K562 (cell line): ENCODE data around the gene ARHGEF12. TPM values are rescaled to one million over a fixed set of nuclear protein-coding genes. Genes with fewer than 3 reads are reported as not detected.

Experiments used
- GABPA ChIP-seq: fragments of 200-800 bp; sonication (Bioruptor generic); conservative IDR thresholded peaks from 2 replicates; pipeline ENCODE4 v1.6.1; 2016; ENCODE audit warnings: low read depth, missing genetic modification characterization, missing compliant biosample characterization
- GATA2 ChIP-seq: sonication (generic); formaldehyde crosslinking; IDR thresholded peaks from 2 replicates; pipeline ENCODE4 v1.4.0; 2020; ENCODE audit warnings: mild to moderate bottlenecking, missing genetic modification reagents
- MEIS2 ChIP-seq: fragments of 450-650 bp; IDR thresholded peaks from 2 replicates; pipeline ENCODE4 v1.6.1; 2014; ENCODE audit warnings: mild to moderate bottlenecking; ENCODE audit not compliant: partially characterized antibody
- NFIX ChIP-seq: fragments of 250-450 bp; sonication (Bioruptor Pico); IDR thresholded peaks from 2 replicates; pipeline ENCODE4 v1.4.0; 2020; ENCODE audit warnings: low read depth, mild to moderate bottlenecking, moderate library complexity
- NFXL1 ChIP-seq: fragments of 450-650 bp; formaldehyde crosslinking; IDR thresholded peaks from 2 replicates; pipeline ENCODE4 v1.4.0; 2021; ENCODE audit warnings: mild to moderate bottlenecking
- ZNF280B ChIP-seq: fragments of 250-450 bp; sonication (Bioruptor Pico); IDR thresholded peaks from 2 replicates; pipeline ENCODE4 v1.5.1; 2021; ENCODE audit warnings: mild to moderate bottlenecking
- ZNF589 ChIP-seq: fragments of 200-800 bp; sonication (Bioruptor generic); IDR thresholded peaks from 2 replicates; pipeline ENCODE4 v1.6.1; 2016; ENCODE audit warnings: low read depth, missing genetic modification characterization, missing compliant biosample characterization
- polyA plus RNA-seq, 8 experiments: library from polyadenylated mRNA; depleted of rRNA in 4 of 8; stranded (reverse) in 5 of 8; unstranded in 3 of 8; fragments of >200 nt; fragmentation: Nextera tagmentation in 2 of 8; fragmentation: Illumina TruSeq in 1 of 8; extraction: Ambion mirVana in 2 of 8; extraction: Trizol in 1 of 8; gene quantifications; 2 replicates each; pipeline versions ENCODE4 v1.2.1 to v1.2.3, GENCODE V29; 2011 to 2014; ENCODE audit warnings: inconsistent platforms in 1 of 8, missing spikeins in 1 of 8
- total RNA-seq, 7 experiments: library from RNA; depleted of rRNA in 6 of 7; stranded (reverse); fragments of >200 nt in 6 of 7; fragmentation: Illumina TruSeq in 2 of 7; extraction: Trizol in 2 of 7; gene quantifications; 2 replicates each; pipeline versions ENCODE4 v1.2.1 to v1.2.3, GENCODE V29; 2011 to 2021; ENCODE audit warnings: low replicate concordance in 1 of 7
- TF ChIP-seq, protein P1 (sequence below): fragments of 250-450 bp; sonication (Bioruptor Pico); IDR thresholded peaks from 2 replicates; pipeline ENCODE4 v1.5.0; 2021
- TF ChIP-seq, protein P2 (sequence below): sonication (generic); formaldehyde crosslinking; IDR thresholded peaks from 2 replicates; pipeline ENCODE4 v1.8.1; 2023; ENCODE audit warnings: missing genetic modification reagents, mild to moderate bottlenecking, borderline replicate concordance
- TF ChIP-seq, protein P3 (sequence below): fragments of 250-450 bp; sonication (Bioruptor Pico); IDR thresholded peaks from 2 replicates; pipeline ENCODE4 v1.4.0; 2020; ENCODE audit warnings: mild to moderate bottlenecking, moderate library complexity

ARHGEF12 gene
- total and polyA plus RNA-seq, 9 of the 15 experiments (the other 6 are each of a cell fraction or from before 2014, with no cell fraction given), result 3.5 to 51.7 (median 29.5) TPM

DNA sequence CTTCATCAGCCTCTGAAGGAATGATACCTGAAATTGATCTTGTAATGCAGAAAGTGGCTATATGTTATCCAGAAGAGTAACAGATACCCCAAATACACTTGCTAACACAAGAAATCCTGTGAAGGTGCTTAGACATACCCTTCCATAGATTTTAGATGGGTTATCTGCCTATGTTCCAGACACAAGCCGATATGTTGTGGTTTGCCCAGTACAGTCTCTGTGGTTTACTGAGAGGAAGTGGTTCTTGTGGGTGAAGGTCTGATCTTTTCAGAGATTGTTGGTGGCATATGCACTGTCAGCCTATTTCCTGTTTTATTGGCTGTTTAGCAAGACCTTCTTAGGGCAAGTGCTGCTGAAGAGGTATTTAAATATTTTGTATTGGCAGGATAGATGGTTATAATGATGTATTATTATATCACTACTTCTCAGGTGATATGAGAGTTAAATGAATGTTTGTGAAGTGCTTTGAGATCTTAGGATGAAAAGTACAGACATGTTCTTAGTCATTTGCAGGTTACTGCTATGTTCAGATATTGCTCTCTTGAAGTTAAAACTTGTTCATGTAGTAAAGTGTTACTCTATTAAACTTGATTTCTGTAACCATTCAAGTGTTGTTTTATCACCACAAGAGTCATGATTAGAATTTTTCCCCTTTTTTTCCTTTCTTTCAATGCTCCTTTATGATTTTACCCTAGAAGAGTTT lies 8.2 kb downstream of the ARHGEF12 start (continued):
- TF ChIP-seq, protein P1, sequence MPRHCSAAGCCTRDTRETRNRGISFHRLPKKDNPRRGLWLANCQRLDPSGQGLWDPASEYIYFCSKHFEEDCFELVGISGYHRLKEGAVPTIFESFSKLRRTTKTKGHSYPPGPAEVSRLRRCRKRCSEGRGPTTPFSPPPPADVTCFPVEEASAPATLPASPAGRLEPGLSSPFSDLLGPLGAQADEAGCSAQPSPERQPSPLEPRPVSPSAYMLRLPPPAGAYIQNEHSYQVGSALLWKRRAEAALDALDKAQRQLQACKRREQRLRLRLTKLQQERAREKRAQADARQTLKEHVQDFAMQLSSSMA (CRISPR knock-in tag), result no peak
- TF ChIP-seq NFIX (CRISPR knock-in tag) (no peak), NFXL1 (CRISPR knock-in tag) (no peak), ZNF280B (CRISPR knock-in tag) (no peak), GABPA (tag) (peak; percentile 79), MEIS2 (peak; percentile 23), ZNF589 (CRISPR knock-in tag) (0 out of 2 replicates have a peak, but pooled peaks have one; percentile 9), GATA2 (peak; percentile 62)
- TF ChIP-seq, protein P2, sequence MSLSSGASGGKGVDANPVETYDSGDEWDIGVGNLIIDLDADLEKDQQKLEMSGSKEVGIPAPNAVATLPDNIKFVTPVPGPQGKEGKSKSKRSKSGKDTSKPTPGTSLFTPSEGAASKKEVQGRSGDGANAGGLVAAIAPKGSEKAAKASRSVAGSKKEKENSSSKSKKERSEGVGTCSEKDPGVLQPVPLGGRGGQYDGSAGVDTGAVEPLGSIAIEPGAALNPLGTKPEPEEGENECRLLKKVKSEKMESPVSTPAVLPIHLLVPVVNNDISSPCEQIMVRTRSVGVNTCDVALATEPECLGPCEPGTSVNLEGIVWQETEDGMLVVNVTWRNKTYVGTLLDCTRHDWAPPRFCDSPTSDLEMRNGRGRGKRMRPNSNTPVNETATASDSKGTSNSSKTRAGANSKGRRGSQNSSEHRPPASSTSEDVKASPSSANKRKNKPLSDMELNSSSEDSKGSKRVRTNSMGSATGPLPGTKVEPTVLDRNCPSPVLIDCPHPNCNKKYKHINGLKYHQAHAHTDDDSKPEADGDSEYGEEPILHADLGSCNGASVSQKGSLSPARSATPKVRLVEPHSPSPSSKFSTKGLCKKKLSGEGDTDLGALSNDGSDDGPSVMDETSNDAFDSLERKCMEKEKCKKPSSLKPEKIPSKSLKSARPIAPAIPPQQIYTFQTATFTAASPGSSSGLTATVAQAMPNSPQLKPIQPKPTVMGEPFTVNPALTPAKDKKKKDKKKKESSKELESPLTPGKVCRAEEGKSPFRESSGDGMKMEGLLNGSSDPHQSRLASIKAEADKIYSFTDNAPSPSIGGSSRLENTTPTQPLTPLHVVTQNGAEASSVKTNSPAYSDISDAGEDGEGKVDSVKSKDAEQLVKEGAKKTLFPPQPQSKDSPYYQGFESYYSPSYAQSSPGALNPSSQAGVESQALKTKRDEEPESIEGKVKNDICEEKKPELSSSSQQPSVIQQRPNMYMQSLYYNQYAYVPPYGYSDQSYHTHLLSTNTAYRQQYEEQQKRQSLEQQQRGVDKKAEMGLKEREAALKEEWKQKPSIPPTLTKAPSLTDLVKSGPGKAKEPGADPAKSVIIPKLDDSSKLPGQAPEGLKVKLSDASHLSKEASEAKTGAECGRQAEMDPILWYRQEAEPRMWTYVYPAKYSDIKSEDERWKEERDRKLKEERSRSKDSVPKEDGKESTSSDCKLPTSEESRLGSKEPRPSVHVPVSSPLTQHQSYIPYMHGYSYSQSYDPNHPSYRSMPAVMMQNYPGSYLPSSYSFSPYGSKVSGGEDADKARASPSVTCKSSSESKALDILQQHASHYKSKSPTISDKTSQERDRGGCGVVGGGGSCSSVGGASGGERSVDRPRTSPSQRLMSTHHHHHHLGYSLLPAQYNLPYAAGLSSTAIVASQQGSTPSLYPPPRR (CRISPR knock-in tag), result no peak
- TF ChIP-seq, protein P3, sequence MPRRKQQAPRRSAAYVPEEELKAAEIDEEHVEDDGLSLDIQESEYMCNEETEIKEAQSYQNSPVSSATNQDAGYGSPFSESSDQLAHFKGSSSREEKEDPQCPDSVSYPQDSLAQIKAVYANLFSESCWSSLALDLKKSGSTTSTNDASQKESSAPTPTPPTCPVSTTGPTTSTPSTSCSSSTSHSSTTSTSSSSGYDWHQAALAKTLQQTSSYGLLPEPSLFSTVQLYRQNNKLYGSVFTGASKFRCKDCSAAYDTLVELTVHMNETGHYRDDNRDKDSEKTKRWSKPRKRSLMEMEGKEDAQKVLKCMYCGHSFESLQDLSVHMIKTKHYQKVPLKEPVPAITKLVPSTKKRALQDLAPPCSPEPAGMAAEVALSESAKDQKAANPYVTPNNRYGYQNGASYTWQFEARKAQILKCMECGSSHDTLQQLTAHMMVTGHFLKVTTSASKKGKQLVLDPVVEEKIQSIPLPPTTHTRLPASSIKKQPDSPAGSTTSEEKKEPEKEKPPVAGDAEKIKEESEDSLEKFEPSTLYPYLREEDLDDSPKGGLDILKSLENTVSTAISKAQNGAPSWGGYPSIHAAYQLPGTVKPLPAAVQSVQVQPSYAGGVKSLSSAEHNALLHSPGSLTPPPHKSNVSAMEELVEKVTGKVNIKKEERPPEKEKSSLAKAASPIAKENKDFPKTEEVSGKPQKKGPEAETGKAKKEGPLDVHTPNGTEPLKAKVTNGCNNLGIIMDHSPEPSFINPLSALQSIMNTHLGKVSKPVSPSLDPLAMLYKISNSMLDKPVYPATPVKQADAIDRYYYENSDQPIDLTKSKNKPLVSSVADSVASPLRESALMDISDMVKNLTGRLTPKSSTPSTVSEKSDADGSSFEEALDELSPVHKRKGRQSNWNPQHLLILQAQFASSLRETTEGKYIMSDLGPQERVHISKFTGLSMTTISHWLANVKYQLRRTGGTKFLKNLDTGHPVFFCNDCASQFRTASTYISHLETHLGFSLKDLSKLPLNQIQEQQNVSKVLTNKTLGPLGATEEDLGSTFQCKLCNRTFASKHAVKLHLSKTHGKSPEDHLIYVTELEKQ (CRISPR knock-in tag), result no peak
